ENCODE data around the gene BAZ2B.

BAZ2B gene

GRCh38 chr2:159307942-159308341 lies 308.4 kb downstream of the BAZ2B start:
- Histone ChIP-seq H3K79me2 (ENCODE audit: insufficient read depth, low read length) (no peaks in the 10 kb centered on the region), H3K9me3 (ENCODE audit: insufficient read depth, low read length, severe bottlenecking) (peaks cover 2% of the 10 kb centered on the region), H3K36me3 (ENCODE audit: insufficient read depth, low read length) (no peaks in the 10 kb centered on the region), H3K4me1 (ENCODE audit: insufficient read depth, low read length) (no peaks in the 10 kb centered on the region), H3K27ac (ENCODE audit: low read length) (no peak overlapping the region), H3K4me3 (ENCODE audit: low read depth in 1 of 2, low read length in 2 of 2) (no peak overlapping the region), H2AFZ (ENCODE audit: low read depth, low read length) (no peak overlapping the region), H3K9ac (ENCODE audit: low read depth, low read length) (no peak overlapping the region), H3K27me3 (ENCODE audit: insufficient read depth, low read length, poor library complexity) (no peaks in the 10 kb centered on the region), H3K4me2 (ENCODE audit: insufficient read depth, low read length) (no peak overlapping the region), H4K20me1 (ENCODE audit: insufficient read depth, low read length) (no peaks in the 10 kb centered on the region)
- DNase-seq (no peak), ATAC-seq (ENCODE audit: insufficient read depth, low read depth) (no peak)
- TF ChIP-seq EZH2 (IDR thresholded peaks at IDR 0.05; ENCODE audit: borderline replicate concordance, low read depth, low read length, severe bottlenecking) = no peak
- no peak for TF ChIP-seq CTCF (IDR thresholded peaks at IDR 0.05; ENCODE audit: borderline replicate concordance, extremely low read depth, low read length, poor library complexity, severe bottlenecking)

- peaks cover 2% of the 10 kb centered on the region for H3K9me3 ChIP-seq (ENCODE audit: insufficient read depth, low read length, severe bottlenecking)
- no peak overlapping the region for H3K27ac ChIP-seq (ENCODE audit: low read length)
- no peak for ATAC-seq (ENCODE audit: insufficient read depth, low read depth)
- no peaks in the 10 kb centered on the region for H3K27me3 ChIP-seq (ENCODE audit: insufficient read depth, low read length, poor library complexity)
- no peak overlapping the region for H3K9ac ChIP-seq (ENCODE audit: low read depth, low read length)
- no peaks in the 10 kb centered on the region for H4K20me1 ChIP-seq (ENCODE audit: insufficient read depth, low read length)
- DNase-seq = no peak
- no peak overlapping the region for H3K4me3 ChIP-seq (ENCODE audit: low read depth in 1 of 2, low read length in 2 of 2)
- H3K79me2 ChIP-seq (ENCODE audit: insufficient read depth, low read length) = no peaks in the 10 kb centered on the region
- no peaks in the 10 kb centered on the region for H3K36me3 ChIP-seq (ENCODE audit: insufficient read depth, low read length)
- no peak overlapping the region for H2AFZ ChIP-seq (ENCODE audit: low read depth, low read length)
- no peaks in the 10 kb centered on the region for H3K4me1 ChIP-seq (ENCODE audit: insufficient read depth, low read length)
- TF ChIP-seq CTCF (IDR thresholded peaks at IDR 0.05; ENCODE audit: borderline replicate concordance, extremely low read depth, low read length, poor library complexity, severe bottlenecking) (no peak), EZH2 (IDR thresholded peaks at IDR 0.05; ENCODE audit: borderline replicate concordance, low read depth, low read length, severe bottlenecking) (no peak)
- no peak overlapping the region for H3K4me2 ChIP-seq (ENCODE audit: insufficient read depth, low read length)
Measured at GRCh38 chr2:159300586-159300985, 315.8 kb downstream of the BAZ2B start.

- Histone ChIP-seq H3K27ac (ENCODE audit: low read length) (no peak overlapping the region), H3K4me3 (ENCODE audit: low read depth in 1 of 2, low read length in 2 of 2) (no peak overlapping the region), H3K4me1 (ENCODE audit: insufficient read depth, low read length) (no peaks in the 10 kb centered on the region), H3K4me2 (ENCODE audit: insufficient read depth, low read length) (no peak overlapping the region), H2AFZ (ENCODE audit: low read depth, low read length) (no peak overlapping the region), H3K27me3 (ENCODE audit: insufficient read depth, low read length, poor library complexity) (no peaks in the 10 kb centered on the region), H3K79me2 (ENCODE audit: insufficient read depth, low read length) (no peaks in the 10 kb centered on the region), H4K20me1 (ENCODE audit: insufficient read depth, low read length) (no peaks in the 10 kb centered on the region), H3K9me3 (ENCODE audit: insufficient read depth, low read length, severe bottlenecking) (peaks cover under 1% of the 10 kb centered on the region), H3K36me3 (ENCODE audit: insufficient read depth, low read length) (no peaks in the 10 kb centered on the region), H3K9ac (ENCODE audit: low read depth, low read length) (no peak overlapping the region)
- DNase-seq = no peak
- TF ChIP-seq EZH2 (IDR thresholded peaks at IDR 0.05; ENCODE audit: borderline replicate concordance, low read depth, low read length, severe bottlenecking) (no peak), CTCF (IDR thresholded peaks at IDR 0.05; ENCODE audit: borderline replicate concordance, extremely low read depth, low read length, poor library complexity, severe bottlenecking) (no peak)
- no peak for ATAC-seq (ENCODE audit: insufficient read depth, low read depth)
Measured at GRCh38 chr2:159298967-159299366, 317.4 kb downstream of the BAZ2B start.
